ENCODE results near the gene CBARP. TPM values are rescaled to one million over a fixed set of nuclear protein-coding genes. Genes with fewer than 3 reads are reported as not detected.

The CBARP gene
- total and polyA plus RNA-seq, 2 of the 13 experiments (the other 11 are each of a cell fraction or from before 2014, with no cell fraction given) = 1.2 to 1.4 TPM

DNA sequence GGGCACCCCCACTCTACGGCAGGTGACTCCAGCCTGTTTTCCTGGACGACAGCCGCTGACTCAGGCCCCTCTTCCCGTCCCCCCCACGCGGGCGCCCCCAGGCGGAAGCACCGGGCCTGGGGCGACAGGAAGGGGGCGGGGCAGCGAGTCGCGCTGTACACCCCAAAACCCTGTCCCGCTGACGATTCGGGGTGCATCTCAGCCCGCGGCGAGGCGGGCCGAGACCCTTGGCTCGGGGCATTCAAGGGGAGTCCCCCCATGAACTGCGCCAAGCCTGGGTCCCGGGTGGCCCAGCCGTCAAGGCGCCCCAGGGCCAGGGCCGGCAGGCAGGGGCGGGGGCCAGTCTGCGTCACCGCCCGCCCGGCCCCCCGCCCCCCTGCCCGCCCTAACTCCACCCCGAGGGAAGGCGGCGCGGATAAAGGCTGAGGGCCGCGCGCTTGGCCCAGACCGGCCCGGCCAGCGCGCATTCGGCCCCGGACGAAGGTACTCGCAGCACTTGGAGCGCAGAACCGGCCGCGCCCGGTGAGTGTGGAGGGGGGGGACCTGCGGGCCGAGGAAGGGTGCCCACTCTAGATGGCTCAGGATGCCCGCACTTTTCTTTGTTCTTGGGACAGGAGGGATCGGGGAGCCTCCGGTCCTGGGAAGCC lies 10.5 kb upstream of the CBARP start, which contains the start of gene MIDN (continued):
- TF ChIP-seq POGK (CRISPR knock-in tag; conservative IDR thresholded peaks at IDR 0.05) (0 out of 2 replicates have a peak, but pooled peaks have one; percentile 36), ONECUT2 (CRISPR knock-in tag; IDR thresholded peaks at IDR 0.05) (no peak), NONO (IDR thresholded peaks at IDR 0.05) (no peak), NONO (CRISPR knock-in tag; conservative IDR thresholded peaks at IDR 0.05) (peak; percentile 82; the same call in 1 of the 2 replicates), HNF4A (CRISPR knock-in tag; IDR thresholded peaks at IDR 0.05) (peak; percentile 25), MIXL1 (CRISPR knock-in tag; IDR thresholded peaks at IDR 0.05) (0 out of 2 replicates have a peak, but pooled peaks have one; percentile 12), PITX1 (CRISPR knock-in tag; IDR thresholded peaks at IDR 0.05) (no peak), GABPA (IDR thresholded peaks at IDR 0.05; ENCODE audit: low read depth, low read length) (no peak), GABPA (CRISPR knock-in tag; IDR thresholded peaks at IDR 0.05; ENCODE audit: low read depth) (peak; percentile 59; the same call in 1 of the 2 replicates), CREBL2 (CRISPR knock-in tag; IDR thresholded peaks at IDR 0.05; ENCODE audit: borderline replicate concordance) (no peak; the same call in 1 of the 2 replicates), ZNF816 (CRISPR knock-in tag; IDR thresholded peaks at IDR 0.05; ENCODE audit: borderline replicate concordance) (no peak; the same call in 1 of the 2 replicates), ZNF17 (CRISPR knock-in tag; IDR thresholded peaks at IDR 0.05) (no peak), ZBTB7A (CRISPR knock-in tag; IDR thresholded peaks at IDR 0.05) (peak; percentile 54; the same call in 1 of the 2 replicates), ARHGAP35 (CRISPR knock-in tag; IDR thresholded peaks at IDR 0.05; ENCODE audit: borderline replicate concordance) (0 out of 2 replicates have a peak, but pooled peaks have one; percentile 28), ZNF230 (CRISPR knock-in tag; IDR thresholded peaks at IDR 0.05) (no peak), DR1 (CRISPR knock-in tag; IDR thresholded peaks at IDR 0.05) (peak; percentile 86), FOXO1 (CRISPR knock-in tag; IDR thresholded peaks at IDR 0.05) (peak; percentile 45), ZNF501 (CRISPR knock-in tag; IDR thresholded peaks at IDR 0.05) (peak; percentile 54; the same call in 1 of the 2 replicates), ZNF232 (CRISPR knock-in tag; IDR thresholded peaks at IDR 0.05; ENCODE audit: borderline replicate concordance) (peak; percentile 50; the same call in 1 of the 2 replicates), HNRNPH1 (optimal IDR thresholded peaks at IDR 0.05; ENCODE audit: low read depth, low read length) (no peak), KDM2A (CRISPR knock-in tag; IDR thresholded peaks at IDR 0.05; ENCODE audit: borderline replicate concordance, low read depth) (peak; percentile 81), ZSCAN30 (CRISPR knock-in tag; IDR thresholded peaks at IDR 0.05) (no peak), ZFAT (CRISPR knock-in tag; conservative IDR thresholded peaks at IDR 0.05) (no peak), NR1H2 (CRISPR knock-in tag; IDR thresholded peaks at IDR 0.05; ENCODE audit: borderline replicate concordance, low read depth) (no peak), TOE1 (CRISPR knock-in tag; IDR thresholded peaks at IDR 0.05) (peak; percentile 54; the same call in 1 of the 2 replicates)
- TF ChIP-seq, protein P1, sequence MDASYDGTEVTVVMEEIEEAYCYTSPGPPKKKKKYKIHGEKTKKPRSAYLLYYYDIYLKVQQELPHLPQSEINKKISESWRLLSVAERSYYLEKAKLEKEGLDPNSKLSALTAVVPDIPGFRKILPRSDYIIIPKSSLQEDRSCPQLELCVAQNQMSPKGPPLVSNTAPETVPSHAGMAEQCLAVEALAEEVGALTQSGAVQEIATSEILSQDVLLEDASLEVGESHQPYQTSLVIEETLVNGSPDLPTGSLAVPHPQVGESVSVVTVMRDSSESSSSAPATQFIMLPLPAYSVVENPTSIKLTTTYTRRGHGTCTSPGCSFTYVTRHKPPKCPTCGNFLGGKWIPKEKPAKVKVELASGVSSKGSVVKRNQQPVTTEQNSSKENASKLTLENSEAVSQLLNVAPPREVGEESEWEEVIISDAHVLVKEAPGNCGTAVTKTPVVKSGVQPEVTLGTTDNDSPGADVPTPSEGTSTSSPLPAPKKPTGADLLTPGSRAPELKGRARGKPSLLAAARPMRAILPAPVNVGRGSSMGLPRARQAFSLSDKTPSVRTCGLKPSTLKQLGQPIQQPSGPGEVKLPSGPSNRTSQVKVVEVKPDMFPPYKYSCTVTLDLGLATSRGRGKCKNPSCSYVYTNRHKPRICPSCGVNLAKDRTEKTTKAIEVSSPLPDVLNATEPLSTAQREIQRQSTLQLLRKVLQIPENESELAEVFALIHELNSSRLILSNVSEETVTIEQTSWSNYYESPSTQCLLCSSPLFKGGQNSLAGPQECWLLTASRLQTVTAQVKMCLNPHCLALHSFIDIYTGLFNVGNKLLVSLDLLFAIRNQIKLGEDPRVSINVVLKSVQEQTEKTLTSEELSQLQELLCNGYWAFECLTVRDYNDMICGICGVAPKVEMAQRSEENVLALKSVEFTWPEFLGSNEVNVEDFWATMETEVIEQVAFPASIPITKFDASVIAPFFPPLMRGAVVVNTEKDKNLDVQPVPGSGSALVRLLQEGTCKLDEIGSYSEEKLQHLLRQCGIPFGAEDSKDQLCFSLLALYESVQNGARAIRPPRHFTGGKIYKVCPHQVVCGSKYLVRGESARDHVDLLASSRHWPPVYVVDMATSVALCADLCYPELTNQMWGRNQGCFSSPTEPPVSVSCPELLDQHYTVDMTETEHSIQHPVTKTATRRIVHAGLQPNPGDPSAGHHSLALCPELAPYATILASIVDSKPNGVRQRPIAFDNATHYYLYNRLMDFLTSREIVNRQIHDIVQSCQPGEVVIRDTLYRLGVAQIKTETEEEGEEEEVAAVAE (CRISPR knock-in tag; IDR thresholded peaks at IDR 0.05; ENCODE audit: borderline replicate concordance) = no peak
